Loucy (cell line): ENCODE data around the gene PLEKHG4B.

Experiments used
- H2AFZ ChIP-seq: fragments of 200-600 bp; sonication (generic); 2 replicates; pipeline ENCODE4 v1.6.0; 2016; ENCODE audit warnings: antibody characterized with exemption, mild to moderate bottlenecking, low read length, moderate library complexity
- H3F3A ChIP-seq: fragments of 200-600 bp; 2 replicates; pipeline ENCODE4 v1.6.0; 2016; ENCODE audit warnings: antibody characterized with exemption, low read depth, mild to moderate bottlenecking
- H3K27me3 ChIP-seq: fragments of 200-600 bp; sonication (generic); 2 replicates; pipeline ENCODE4 v1.6.1; 2014; ENCODE audit warnings: low read length, mild to moderate bottlenecking; ENCODE audit not compliant: insufficient read depth, poor library complexity, severe bottlenecking
- H3K36me3 ChIP-seq: fragments of 200-600 bp; sonication (generic); 2 replicates; pipeline ENCODE4 v1.6.1; 2016; ENCODE audit warnings: low read length; ENCODE audit not compliant: insufficient read depth
- H3K4me1 ChIP-seq: fragments of 200-600 bp; sonication (generic); 2 replicates; pipeline ENCODE4 v1.5.1; 2014; ENCODE audit warnings: low read length, mild to moderate bottlenecking; ENCODE audit not compliant: insufficient read depth, poor library complexity, severe bottlenecking
- H3K4me2 ChIP-seq: fragments of 200-600 bp; sonication (generic); 2 replicates; pipeline ENCODE4 v1.6.0; 2014; ENCODE audit warnings: antibody characterized with exemption, low read length, low read depth, mild to moderate bottlenecking; ENCODE audit not compliant: poor library complexity, severe bottlenecking
- H3K4me3 ChIP-seq: fragments of 200-600 bp; sonication (generic); 2 replicates; pipeline ENCODE4 v1.5.1; 2014; ENCODE audit warnings: low read length, mild to moderate bottlenecking, mixed read lengths; ENCODE audit not compliant: poor library complexity, severe bottlenecking
- H3K79me2 ChIP-seq: fragments of 200-600 bp; sonication (generic); 2 replicates; pipeline ENCODE4 v1.6.1; 2014; ENCODE audit warnings: low read length; ENCODE audit not compliant: insufficient read depth
- H3K9ac ChIP-seq: fragments of 200-600 bp; sonication (generic); 2 replicates; pipeline ENCODE4 v1.6.0; 2014; ENCODE audit warnings: mild to moderate bottlenecking, low read depth, low read length, moderate library complexity; ENCODE audit not compliant: poor library complexity, severe bottlenecking
- H3K9me2 ChIP-seq: fragments of 200-600 bp; sonication (generic); replicated peaks from 2 replicates; pipeline ENCODE4 v1.6.1; 2016; ENCODE audit warnings: low read depth, low read length, mixed read lengths
- H3K9me3 ChIP-seq: fragments of 200-600 bp; sonication (generic); 2 replicates; pipeline ENCODE4 v1.6.1; 2014; ENCODE audit warnings: mild to moderate bottlenecking, antibody characterized with exemption, low read length, low read depth; ENCODE audit not compliant: insufficient read depth
- H4K20me1 ChIP-seq: fragments of 200-600 bp; sonication (generic); 2 replicates; pipeline ENCODE4 v1.6.0; 2014; ENCODE audit warnings: antibody characterized with exemption, low read length, mild to moderate bottlenecking; ENCODE audit not compliant: insufficient read depth, poor library complexity, severe bottlenecking
- EZH2phosphoT487 ChIP-seq: fragments of 200-600 bp; IDR thresholded peaks from 2 replicates; pipeline ENCODE4 v1.6.1; 2018; ENCODE audit warnings: antibody characterized with exemption, mild to moderate bottlenecking, moderate library complexity, borderline replicate concordance
- TF ChIP-seq, protein P1 (sequence below): fragments of 200-600 bp; sonication (generic); conservative IDR thresholded peaks from 2 replicates; pipeline ENCODE4 v1.5.1; 2014; ENCODE audit warnings: mild to moderate bottlenecking, antibody characterized with exemption, low read length

PLEKHG4B gene

DNA sequence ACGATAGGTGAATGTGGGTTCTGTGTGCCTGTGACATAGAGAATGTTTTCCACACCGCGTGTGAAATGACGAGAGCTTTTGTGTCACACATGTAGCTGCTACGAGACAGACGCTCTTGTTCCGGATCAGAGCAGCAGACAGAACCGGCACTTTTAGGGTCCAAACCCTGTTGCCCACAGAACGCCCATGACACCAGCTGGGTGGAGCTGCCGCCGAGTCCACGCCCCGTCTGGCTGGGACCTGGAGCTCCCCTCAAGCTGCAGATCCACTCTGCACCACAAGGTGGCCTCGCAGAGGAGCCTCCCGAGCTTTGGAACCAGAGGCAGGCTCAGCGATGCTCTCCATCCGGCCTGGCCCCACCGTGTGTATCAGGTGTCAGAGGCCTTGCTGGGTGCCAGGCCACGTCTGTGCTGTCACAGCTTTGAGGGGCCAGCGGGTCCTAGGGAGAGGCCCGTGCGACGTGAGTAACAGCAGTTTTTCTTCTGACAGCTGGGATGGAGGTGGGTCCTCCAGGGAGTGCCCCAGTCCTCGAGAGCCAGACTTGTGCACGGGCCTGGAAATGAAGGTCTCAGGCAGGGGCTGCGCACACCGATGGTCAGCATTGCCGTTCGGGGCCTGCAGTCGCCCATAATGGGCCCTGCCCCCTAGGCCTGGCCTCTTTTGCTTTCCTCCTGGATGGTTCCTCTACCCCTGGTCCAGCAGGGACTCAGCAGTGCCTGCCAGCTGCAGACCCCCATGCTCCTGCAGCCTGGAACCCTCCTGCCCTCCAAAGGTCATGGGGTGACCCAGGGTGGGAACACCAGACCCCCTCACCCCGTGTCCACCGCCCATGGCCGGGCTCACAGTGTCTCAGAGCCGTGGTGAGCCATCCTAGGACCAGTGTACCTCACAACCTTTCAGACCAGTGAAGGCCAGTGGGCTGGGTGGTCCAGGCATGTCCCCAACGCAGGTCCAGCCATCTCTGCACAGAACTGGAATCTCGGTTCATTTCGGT, 96.8 kb downstream of the PLEKHG4B start:
- Histone ChIP-seq H4K20me1 (no peaks in the 10 kb centered on the region), H3K9me3 (no peaks in the 10 kb centered on the region), H3K4me2 (peak overlapping the region; percentile 56), H3K9ac (peak overlapping the region; percentile 66), H3K4me1 (peaks cover 61% of the 10 kb centered on the region), H3K9me2 (no peaks in the 10 kb centered on the region), H3K27me3 (no peaks in the 10 kb centered on the region), H3F3A (no peaks in the 10 kb centered on the region), H2AFZ (peak overlapping the region; percentile 42), H3K79me2 (no peaks in the 10 kb centered on the region), H3K4me3 (peak overlapping the region; percentile 32), H3K36me3 (no peaks in the 10 kb centered on the region)
- TF ChIP-seq EZH2phosphoT487, result no peak
- TF ChIP-seq, protein P1, sequence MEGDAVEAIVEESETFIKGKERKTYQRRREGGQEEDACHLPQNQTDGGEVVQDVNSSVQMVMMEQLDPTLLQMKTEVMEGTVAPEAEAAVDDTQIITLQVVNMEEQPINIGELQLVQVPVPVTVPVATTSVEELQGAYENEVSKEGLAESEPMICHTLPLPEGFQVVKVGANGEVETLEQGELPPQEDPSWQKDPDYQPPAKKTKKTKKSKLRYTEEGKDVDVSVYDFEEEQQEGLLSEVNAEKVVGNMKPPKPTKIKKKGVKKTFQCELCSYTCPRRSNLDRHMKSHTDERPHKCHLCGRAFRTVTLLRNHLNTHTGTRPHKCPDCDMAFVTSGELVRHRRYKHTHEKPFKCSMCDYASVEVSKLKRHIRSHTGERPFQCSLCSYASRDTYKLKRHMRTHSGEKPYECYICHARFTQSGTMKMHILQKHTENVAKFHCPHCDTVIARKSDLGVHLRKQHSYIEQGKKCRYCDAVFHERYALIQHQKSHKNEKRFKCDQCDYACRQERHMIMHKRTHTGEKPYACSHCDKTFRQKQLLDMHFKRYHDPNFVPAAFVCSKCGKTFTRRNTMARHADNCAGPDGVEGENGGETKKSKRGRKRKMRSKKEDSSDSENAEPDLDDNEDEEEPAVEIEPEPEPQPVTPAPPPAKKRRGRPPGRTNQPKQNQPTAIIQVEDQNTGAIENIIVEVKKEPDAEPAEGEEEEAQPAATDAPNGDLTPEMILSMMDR, result peak; percentile 83

DNA sequence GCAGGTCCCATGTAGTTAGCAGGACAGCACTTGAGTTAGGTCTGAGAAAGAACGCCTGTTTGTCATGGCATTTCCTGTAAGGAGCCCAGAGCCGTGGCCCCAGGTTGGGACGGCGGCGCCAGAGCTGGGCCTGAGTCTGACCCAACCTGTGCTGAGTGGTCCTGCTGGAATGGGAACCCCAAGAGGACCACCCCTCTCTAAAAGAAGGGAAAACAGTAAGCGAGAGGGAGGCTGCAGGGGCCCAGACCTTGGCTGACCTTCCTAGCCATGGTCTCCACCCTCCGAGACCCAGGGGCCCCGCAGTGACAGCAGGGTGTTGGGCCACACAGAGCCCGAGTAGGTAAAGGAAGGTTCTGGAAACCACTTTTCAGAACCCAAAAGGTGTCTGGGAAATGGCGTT, 97.5 kb downstream of the PLEKHG4B start:
- Histone ChIP-seq H3K9me2 (no peaks in the 10 kb centered on the region), H4K20me1 (no peaks in the 10 kb centered on the region), H3K9ac (peak overlapping the region; percentile 66), H3K27me3 (no peaks in the 10 kb centered on the region), H3K4me3 (no peak overlapping the region), H2AFZ (no peak overlapping the region), H3K36me3 (no peaks in the 10 kb centered on the region), H3F3A (no peaks in the 10 kb centered on the region), H3K79me2 (no peaks in the 10 kb centered on the region), H3K9me3 (no peaks in the 10 kb centered on the region), H3K4me2 (peak overlapping the region; percentile 56), H3K4me1 (peaks cover 61% of the 10 kb centered on the region)
- TF ChIP-seq, protein P1, result no peak
- TF ChIP-seq EZH2phosphoT487, result no peak

DNA sequence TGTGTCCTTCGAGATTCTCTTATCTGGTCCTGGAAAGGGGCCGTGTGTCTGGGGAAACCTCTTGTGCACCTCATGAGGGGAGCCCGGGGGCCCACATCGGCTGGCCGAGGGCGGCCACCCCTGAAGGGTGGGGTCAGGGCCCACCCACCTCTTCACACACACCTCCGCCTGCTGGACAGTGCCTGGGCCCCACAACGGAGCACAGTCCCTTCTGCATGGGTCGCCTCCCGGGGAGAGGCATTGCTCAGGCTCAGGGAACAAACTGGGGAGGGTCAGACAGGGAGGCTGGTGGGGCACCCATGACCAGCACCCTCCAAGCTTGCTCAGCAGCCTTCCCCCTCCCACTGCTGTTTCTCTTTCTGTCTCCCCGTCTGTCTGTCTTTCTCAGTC, 98.0 kb downstream of the PLEKHG4B start:
- TF ChIP-seq, protein P1, result no peak
- no peak for TF ChIP-seq EZH2phosphoT487
- Histone ChIP-seq H3K79me2 (no peaks in the 10 kb centered on the region), H3F3A (no peaks in the 10 kb centered on the region), H3K9me2 (no peaks in the 10 kb centered on the region), H3K4me1 (peaks cover 61% of the 10 kb centered on the region), H3K9ac (no peak overlapping the region), H2AFZ (no peak overlapping the region), H3K9me3 (no peaks in the 10 kb centered on the region), H3K36me3 (no peaks in the 10 kb centered on the region), H4K20me1 (no peaks in the 10 kb centered on the region), H3K27me3 (no peaks in the 10 kb centered on the region), H3K4me3 (no peak overlapping the region), H3K4me2 (peak overlapping the region; percentile 6)
